Activated CD4-positive, alpha-beta T cell treated with anti-CD3 and anti-CD28 coated beads, Interleukin-2, amount 10 ng/mL, durations not matched to agents 7 days and 5 days (primary cell): ENCODE results near the gene KIAA1217. TPM values are rescaled to one million over a fixed set of nuclear protein-coding genes. Genes with fewer than 3 reads are reported as not detected.

Experiments used
- CTCF ChIA-PET: fragments of 350-600 bp; sonication (Branson Sonifier 250); formaldehyde crosslinking; loops from one replicate; lab custom pipeline; 2021; ENCODE audit warnings: antibody characterized with exemption; lab: Charles Lee
- POLR2A ChIA-PET: fragments of 350-600 bp; sonication (Branson Sonifier 250); formaldehyde crosslinking; loops from one replicate; lab custom pipeline; 2021; ENCODE audit warnings: antibody characterized with exemption; lab: Charles Lee
- DNase-seq: peaks from one replicate; pipeline ENCODE4 v3.0.0-alpha.2; 2020
- H3K27ac Mint-ChIP-seq: one replicate; pipeline ENCODE4 v1.8.0; 2021; ENCODE audit warnings: mild to moderate bottlenecking, moderate library complexity, mixed read lengths
- H3K27me3 Mint-ChIP-seq: one replicate; pipeline ENCODE4 v1.8.0; 2021; ENCODE audit warnings: mixed read lengths
- H3K36me3 Mint-ChIP-seq: one replicate; pipeline ENCODE4 v1.8.0; 2021; ENCODE audit warnings: low read depth, mixed read lengths
- H3K4me1 Mint-ChIP-seq: one replicate; pipeline ENCODE4 v1.8.0; 2021; ENCODE audit warnings: mixed read lengths
- H3K4me3 Mint-ChIP-seq: one replicate; pipeline ENCODE4 v1.8.0; 2021; ENCODE audit warnings: mild to moderate bottlenecking, moderate library complexity, mixed read lengths
- H3K9me3 Mint-ChIP-seq: one replicate; pipeline ENCODE4 v1.8.0; 2021; ENCODE audit warnings: mixed read lengths
- total RNA-seq, 2 experiments: library from RNA; stranded (reverse); gene quantifications; one replicate each; pipeline ENCODE4 v1.2.3, GENCODE V29; 2021

KIAA1217 gene
- total RNA-seq, 2 experiments from 2014 or later, result 0.32 to 0.33 TPM

GRCh38 chr10:24193330-24193729 is 15.6 kb upstream of the KIAA1217 start:
- Mint-ChIP-seq H3K4me1 (no peaks in the 10 kb centered on the region), H3K4me3 (no peak overlapping the region), H3K27ac (no peak overlapping the region), H3K9me3 (no peaks in the 10 kb centered on the region), H3K36me3 (no peaks in the 10 kb centered on the region), H3K27me3 (no peaks in the 10 kb centered on the region)
- POLR2A ChIA-PET, result no interaction called here
- no peak for DNase-seq
- CTCF ChIA-PET, result no interaction called here

GRCh38 chr10:24197263-24197662 is 11.7 kb upstream of the KIAA1217 start:
- Mint-ChIP-seq H3K36me3 (no peaks in the 10 kb centered on the region), H3K27ac (no peak overlapping the region), H3K9me3 (no peaks in the 10 kb centered on the region), H3K27me3 (no peaks in the 10 kb centered on the region), H3K4me3 (no peak overlapping the region), H3K4me1 (no peaks in the 10 kb centered on the region)
- CTCF ChIA-PET, result interaction anchor here (1.5 kb wide), 1 partner anchor 1039 kb away, joined by 4 read pairs; no protein-coding TSS in a partner anchor
- no peak for DNase-seq
- POLR2A ChIA-PET, result no interaction called here

GRCh38 chr10:24201503-24202180 is 7.3 kb upstream of the KIAA1217 start:
- H3K4me3 Mint-ChIP-seq, result no peak overlapping the region
- ChIA-PET POLR2A (no interaction called here), CTCF (no interaction called here)
- no peak for DNase-seq
- no peaks in the 10 kb centered on the region for H3K4me1 Mint-ChIP-seq
- peaks cover 6% of the 10 kb centered on the region for H3K27me3 Mint-ChIP-seq
- no peaks in the 10 kb centered on the region for H3K36me3 Mint-ChIP-seq
- H3K9me3 Mint-ChIP-seq, result no peaks in the 10 kb centered on the region
- no peak overlapping the region for H3K27ac Mint-ChIP-seq

- no peaks in the 10 kb centered on the region for H3K9me3 Mint-ChIP-seq
- DNase-seq, result no peak
- H3K27ac Mint-ChIP-seq, result no peak overlapping the region
- H3K27me3 Mint-ChIP-seq, result peaks cover 6% of the 10 kb centered on the region
- no peaks in the 10 kb centered on the region for H3K4me1 Mint-ChIP-seq
- no peak overlapping the region for H3K4me3 Mint-ChIP-seq
- ChIA-PET CTCF (no interaction called here), POLR2A (no interaction called here)
- H3K36me3 Mint-ChIP-seq, result no peaks in the 10 kb centered on the region
These were observed 6.8 kb upstream of the KIAA1217 start for GRCh38 chr10:24202181-24202570.

- DNase-seq, result no peak
- Mint-ChIP-seq H3K27me3 (peaks cover 27% of the 10 kb centered on the region), H3K9me3 (no peaks in the 10 kb centered on the region), H3K36me3 (no peaks in the 10 kb centered on the region), H3K27ac (no peak overlapping the region), H3K4me3 (no peak overlapping the region), H3K4me1 (peaks cover 16% of the 10 kb centered on the region)
- ChIA-PET CTCF (interaction anchor here (0.7 kb wide), 2 partner anchors 861 to 1046 kb away, joined by 3 read pairs; no protein-coding TSS in a partner anchor), POLR2A (no interaction called here)
These were observed 3.1 kb upstream of the KIAA1217 start for GRCh38 chr10:24205821-24206220.

- no peak overlapping the region for H3K27ac Mint-ChIP-seq
- H3K4me3 Mint-ChIP-seq, result no peak overlapping the region
- POLR2A ChIA-PET, result no interaction called here
- CTCF ChIA-PET, result interaction anchor here (0.7 kb wide), 1 partner anchor 860 kb away, joined by 3 read pairs; no protein-coding TSS in a partner anchor
- H3K36me3 Mint-ChIP-seq, result no peaks in the 10 kb centered on the region
- H3K9me3 Mint-ChIP-seq, result peaks cover 2% of the 10 kb centered on the region
- peaks cover 16% of the 10 kb centered on the region for H3K4me1 Mint-ChIP-seq
- no peak for DNase-seq
- H3K27me3 Mint-ChIP-seq, result peaks cover 30% of the 10 kb centered on the region
These were observed 2.6 kb upstream of the KIAA1217 start for GRCh38 chr10:24206334-24206733.

- Mint-ChIP-seq H3K27ac (no peak overlapping the region), H3K9me3 (peaks cover 2% of the 10 kb centered on the region), H3K27me3 (peaks cover 30% of the 10 kb centered on the region), H3K4me3 (no peak overlapping the region), H3K4me1 (peaks cover 16% of the 10 kb centered on the region), H3K36me3 (no peaks in the 10 kb centered on the region)
- POLR2A ChIA-PET, result no interaction called here
- DNase-seq, result no peak
- CTCF ChIA-PET, result no interaction called here
These were observed 2.0 kb upstream of the KIAA1217 start for GRCh38 chr10:24206926-24207325.

- ChIA-PET POLR2A (no interaction called here), CTCF (interaction anchor here (0.6 kb wide), 1 partner anchor 786 kb away, joined by 3 read pairs; no protein-coding TSS in a partner anchor)
- DNase-seq, result no peak
- Mint-ChIP-seq H3K9me3 (peaks cover 2% of the 10 kb centered on the region), H3K4me1 (peaks cover 16% of the 10 kb centered on the region), H3K27me3 (peaks cover 30% of the 10 kb centered on the region), H3K36me3 (no peaks in the 10 kb centered on the region), H3K4me3 (no peak overlapping the region), H3K27ac (no peak overlapping the region)
These were observed 1.6 kb upstream of the KIAA1217 start for GRCh38 chr10:24207341-24207740.

GRCh38 chr10:24207781-24208611 is 942 bp upstream of the KIAA1217 start:
- Mint-ChIP-seq H3K36me3 (no peaks in the 10 kb centered on the region), H3K4me3 (no peak overlapping the region), H3K27ac (no peak overlapping the region), H3K4me1 (peaks cover 16% of the 10 kb centered on the region), H3K9me3 (peaks cover 2% of the 10 kb centered on the region), H3K27me3 (peaks cover 30% of the 10 kb centered on the region)
- ChIA-PET POLR2A (no interaction called here), CTCF (interaction anchor here (0.6 kb wide), 1 partner anchor 787 kb away, joined by 3 read pairs; no protein-coding TSS in a partner anchor)
- no peak for DNase-seq

- CTCF ChIA-PET, result no interaction called here
- Mint-ChIP-seq H3K36me3 (no peaks in the 10 kb centered on the region), H3K27me3 (peaks cover 27% of the 10 kb centered on the region), H3K27ac (no peak overlapping the region), H3K4me3 (peak overlapping the region; percentile 26), H3K4me1 (peaks cover 16% of the 10 kb centered on the region), H3K9me3 (peaks cover 2% of the 10 kb centered on the region)
- POLR2A ChIA-PET, result interaction anchor here (0.8 kb wide), 1 partner anchor 965 kb away, joined by 3 read pairs; no protein-coding TSS in a partner anchor
- no peak for DNase-seq
These were observed 464 bp downstream of the KIAA1217 start for GRCh38 chr10:24209432-24209771.

GRCh38 chr10:24209946-24210491 is 1.1 kb downstream of the KIAA1217 start:
- Mint-ChIP-seq H3K27me3 (peaks cover 27% of the 10 kb centered on the region), H3K36me3 (no peaks in the 10 kb centered on the region), H3K9me3 (peaks cover 2% of the 10 kb centered on the region), H3K4me1 (peaks cover 16% of the 10 kb centered on the region), H3K27ac (no peak overlapping the region), H3K4me3 (no peak overlapping the region)
- DNase-seq, result no peak
- ChIA-PET CTCF (no interaction called here), POLR2A (no interaction called here)

- no peak overlapping the region for H3K27ac Mint-ChIP-seq
- no peaks in the 10 kb centered on the region for H3K36me3 Mint-ChIP-seq
- ChIA-PET POLR2A (no interaction called here), CTCF (no interaction called here)
- H3K9me3 Mint-ChIP-seq, result peaks cover 2% of the 10 kb centered on the region
- peaks cover 27% of the 10 kb centered on the region for H3K27me3 Mint-ChIP-seq
- no peak for DNase-seq
- peaks cover 16% of the 10 kb centered on the region for H3K4me1 Mint-ChIP-seq
- H3K4me3 Mint-ChIP-seq, result no peak overlapping the region
These were observed 1.6 kb downstream of the KIAA1217 start for GRCh38 chr10:24210501-24210900.

- Mint-ChIP-seq H3K27me3 (peaks cover 20% of the 10 kb centered on the region), H3K27ac (no peak overlapping the region), H3K36me3 (no peaks in the 10 kb centered on the region), H3K4me1 (peaks cover 13% of the 10 kb centered on the region), H3K9me3 (peaks cover 2% of the 10 kb centered on the region), H3K4me3 (no peak overlapping the region)
- DNase-seq, result no peak
- ChIA-PET POLR2A (no interaction called here), CTCF (interaction anchor here (0.6 kb wide), 1 partner anchor 795 kb away, joined by 3 read pairs; no protein-coding TSS in a partner anchor)
These were observed 4.3 kb downstream of the KIAA1217 start for GRCh38 chr10:24213266-24213665.
